Stomach (tissue), 9 donors: ENCODE measurements around the gene PTPRF. TPM values are rescaled to one million over a fixed set of nuclear protein-coding genes. Genes with fewer than 3 reads are reported as not detected.
"Not testable (repeated sequence)": the region's sequence is repeated elsewhere in the genome, so short reads cannot be mapped to it uniquely, and the experiment has no call there.

Source experiments
- DNase-seq, 2 donors: peaks; one replicate each; pipeline versions ENCODE4 v3.0.0 to v3.0.0-alpha.2; 2013 to 2019
- H3K27ac ChIP-seq, 5 donors: fragments of 200-600 bp in 4 of 5; sonication (generic) in 4 of 5; one replicate each; pipeline ENCODE4 v1.5.1; 2013 to 2019; ENCODE audit warnings: mild to moderate bottlenecking in 1 of 5, moderate library complexity in 1 of 5
- H3K27me3 ChIP-seq, 3 donors: fragments of 200-600 bp; sonication (generic); one replicate each; pipeline ENCODE4 v1.5.1; 2017 to 2019; ENCODE audit warnings: mixed run types in 1 of 3
- H3K36me3 ChIP-seq, 4 donors: fragments of 200-600 bp; sonication (generic); 1 replicate in 3 of 4; 2 replicates in 1 of 4; pipeline ENCODE4 v1.5.1; 2016 to 2019
- H3K4me1 ChIP-seq, 4 donors: fragments of 200-600 bp; sonication (generic); one replicate each; pipeline ENCODE4 v1.5.1; 2016 to 2019
- H3K4me3 ChIP-seq, 4 donors: fragments of 200-600 bp; sonication (generic) in 3 of 4; one replicate each; pipeline ENCODE4 v1.5.1; 2016 to 2019; ENCODE audit warnings: mild to moderate bottlenecking in 1 of 4
- H3K9me3 ChIP-seq, 4 donors: fragments of 200-600 bp; sonication (generic); one replicate each; pipeline ENCODE4 v1.5.1; 2016 to 2019
- EP300 ChIP-seq: sonication (generic); formaldehyde crosslinking; IDR thresholded peaks from one replicate; pipeline ENCODE4 v1.6.1; 2017; ENCODE audit warnings: antibody characterized with exemption
- POLR2A ChIP-seq, 4 donors: fragments of 450-650 bp; IDR thresholded peaks; one replicate each; pipeline ENCODE4 v1.6.1; 2016; ENCODE audit warnings: antibody characterized with exemption in 4 of 4, control low read depth in 2 of 4, mild to moderate bottlenecking in 1 of 4, moderate library complexity in 1 of 4
- POLR2AphosphoS5 ChIP-seq, 3 donors: sonication (generic); formaldehyde crosslinking; IDR thresholded peaks; one replicate each; pipeline ENCODE4 v1.6.1; 2016; ENCODE audit warnings: antibody characterized with exemption in 3 of 3
- whole genome bisulfite sequencing, 5 donors: extraction: QIAGEN DNeasy Blood & Tissue Kit in 3 of 5; methylation state at CpG; one replicate each; pipeline versions ENCODE4 v1.1.5 to v1.1.7; 2013 to 2018; 5-methylcytosine and 5-hydroxymethylcytosine counted together
- intact Hi-C: fragments of 100-400 bp; cut with DNase I; formaldehyde crosslinking; loops from one replicate; pipeline ENCODE4 v1.15.1; 2023; ENCODE audit warnings: low total_unique reads
- polyA plus RNA-seq, 3 donors: library from polyadenylated mRNA; stranded (reverse); fragments of 200-250 nt; gene quantifications; one replicate each; pipeline ENCODE4 v1.2.3, GENCODE V29; 2013
- total RNA-seq, 5 donors: library from RNA; depleted of rRNA; stranded (reverse); fragments of >200 nt; gene quantifications; one replicate each; pipeline versions ENCODE4 v1.1.0 to v1.2.3, GENCODE V29; 2014 to 2016
- TF ChIP-seq, protein P1 (sequence below), 7 experiments: fragments of 450-650 bp in 4 of 7; fragments of 200-600 bp in 3 of 7; sonication (generic) in 3 of 7; IDR thresholded peaks; one replicate each; pipeline ENCODE4 v1.5.1; 2016 to 2019; ENCODE audit warnings: antibody characterized with exemption in 7 of 7, control low read depth in 2 of 7, mild to moderate bottlenecking in 1 of 7
- donor health status: healthy with polysubstance abuse.
- donor health status: Bipolar disorder and iron deficiency.
- donor health status: healthy.

Gene PTPRF
- total and polyA plus RNA-seq, 8 donors: 11.3 to 282 (median 82.0) TPM

DNA sequence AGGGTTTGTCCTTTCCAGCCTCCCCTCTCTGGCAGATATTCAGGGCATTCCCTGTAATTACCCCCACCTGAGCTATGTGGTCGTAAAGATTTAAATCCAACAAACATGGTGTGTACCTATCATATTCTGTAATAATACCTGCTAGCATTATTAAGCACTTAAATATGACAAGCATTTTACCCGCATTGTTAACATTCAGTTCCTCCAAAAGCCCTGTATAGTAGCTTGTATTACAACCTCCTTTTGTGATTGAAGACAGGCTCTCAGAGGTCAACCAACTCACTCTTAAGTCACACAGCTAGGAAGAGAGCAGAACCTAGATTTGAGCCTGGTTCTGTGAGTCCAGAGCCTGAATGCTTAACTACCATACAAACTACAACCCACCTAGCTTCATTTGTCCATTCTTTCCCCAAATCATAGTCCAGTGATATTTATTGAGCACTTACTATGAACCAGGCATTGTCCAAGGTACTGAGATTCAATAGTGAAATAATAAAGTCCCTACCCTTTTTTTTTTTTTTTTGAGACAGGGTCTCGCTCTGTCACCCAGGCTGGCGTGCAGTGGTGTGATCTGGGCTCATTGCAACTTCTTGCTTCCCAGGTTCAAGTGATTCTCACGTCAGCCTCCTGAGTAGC lies 105.4 kb downstream of the PTPRF start:
- H3K4me1 ChIP-seq: peaks cover 0 to 10% (median 0%) of the 10 kb centered on the region in 4 donors
- no peaks in the 10 kb centered on the region for H3K27me3 ChIP-seq
- intact Hi-C loops: no loop called here
- no peak for TF ChIP-seq POLR2AphosphoS5 (IDR thresholded peaks at IDR 0.05)
- TF ChIP-seq, protein P1, sequence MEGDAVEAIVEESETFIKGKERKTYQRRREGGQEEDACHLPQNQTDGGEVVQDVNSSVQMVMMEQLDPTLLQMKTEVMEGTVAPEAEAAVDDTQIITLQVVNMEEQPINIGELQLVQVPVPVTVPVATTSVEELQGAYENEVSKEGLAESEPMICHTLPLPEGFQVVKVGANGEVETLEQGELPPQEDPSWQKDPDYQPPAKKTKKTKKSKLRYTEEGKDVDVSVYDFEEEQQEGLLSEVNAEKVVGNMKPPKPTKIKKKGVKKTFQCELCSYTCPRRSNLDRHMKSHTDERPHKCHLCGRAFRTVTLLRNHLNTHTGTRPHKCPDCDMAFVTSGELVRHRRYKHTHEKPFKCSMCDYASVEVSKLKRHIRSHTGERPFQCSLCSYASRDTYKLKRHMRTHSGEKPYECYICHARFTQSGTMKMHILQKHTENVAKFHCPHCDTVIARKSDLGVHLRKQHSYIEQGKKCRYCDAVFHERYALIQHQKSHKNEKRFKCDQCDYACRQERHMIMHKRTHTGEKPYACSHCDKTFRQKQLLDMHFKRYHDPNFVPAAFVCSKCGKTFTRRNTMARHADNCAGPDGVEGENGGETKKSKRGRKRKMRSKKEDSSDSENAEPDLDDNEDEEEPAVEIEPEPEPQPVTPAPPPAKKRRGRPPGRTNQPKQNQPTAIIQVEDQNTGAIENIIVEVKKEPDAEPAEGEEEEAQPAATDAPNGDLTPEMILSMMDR (IDR thresholded peaks at IDR 0.05): no peak
- no peak for TF ChIP-seq POLR2A (IDR thresholded peaks at IDR 0.05)
- TF ChIP-seq EP300: no peak
- no peak overlapping the region for H3K27ac ChIP-seq
- WGBS, 5 donors: 74 to 85% (median 81%) methylated on average over 5 of the region's 5 CpGs
- H3K4me3 ChIP-seq: no peak overlapping the region
- H3K9me3 ChIP-seq: no peaks in the 10 kb centered on the region
- H3K36me3 ChIP-seq: no peaks in the 10 kb centered on the region
- no peak for DNase-seq

DNA sequence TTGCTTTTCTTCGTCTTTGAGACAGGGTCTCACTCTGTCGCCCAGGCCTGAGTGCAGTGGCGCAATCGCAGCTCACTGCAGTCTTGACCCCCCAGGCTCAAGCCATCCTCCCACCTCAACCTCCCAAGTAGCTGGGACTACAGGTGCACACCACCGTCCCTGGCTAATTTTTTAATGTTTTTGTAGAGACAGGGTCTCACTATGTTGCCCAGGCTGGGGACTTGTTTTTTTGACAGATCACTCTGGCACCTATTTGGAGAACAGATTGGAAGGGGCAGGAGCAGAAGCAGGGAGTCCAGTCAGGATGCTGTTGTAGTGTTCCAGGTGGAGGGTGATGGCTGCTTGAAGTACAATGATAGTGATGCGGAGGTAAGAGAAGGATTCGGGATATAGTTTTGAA lies 106.6 kb downstream of the PTPRF start:
- Histone ChIP-seq H3K4me3 (no peak overlapping the region), H3K36me3 (no peaks in the 10 kb centered on the region), H3K4me1 (peaks cover 0 to 10% (median 0%) of the 10 kb centered on the region in 4 donors), H3K27me3 (no peaks in the 10 kb centered on the region), H3K9me3 (no peaks in the 10 kb centered on the region), H3K27ac (no peak overlapping the region)
- WGBS, 5 donors: 91 to 94% (median 92%) methylated on average over 7 of the region's 7 CpGs
- DNase-seq: no peak
- intact Hi-C loops: no loop called here
- TF ChIP-seq POLR2AphosphoS5 (IDR thresholded peaks at IDR 0.05) (no peak), POLR2A (IDR thresholded peaks at IDR 0.05) (no peak), EP300 (no peak)
- TF ChIP-seq, protein P1 (IDR thresholded peaks at IDR 0.05): no peak

DNA sequence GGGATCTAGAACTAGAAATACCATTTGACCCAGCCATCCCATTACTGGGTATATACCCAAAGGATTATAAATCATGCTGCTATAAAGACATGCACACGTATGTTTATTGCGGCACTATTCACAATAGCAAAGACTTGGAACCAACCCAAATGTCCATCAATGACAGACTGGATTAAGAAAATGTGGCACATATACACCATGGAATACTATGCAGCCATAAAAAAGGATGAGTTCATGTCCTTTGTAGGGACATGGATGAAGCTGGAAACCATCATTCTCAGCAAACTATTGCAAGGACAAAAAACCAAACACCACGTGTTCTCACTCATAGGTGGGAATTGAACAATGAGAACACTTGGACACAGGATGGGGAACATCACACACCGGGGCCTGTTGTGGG lies 107.7 kb downstream of the PTPRF start:
- H3K4me3 ChIP-seq, DNase-seq, H3K9me3 ChIP-seq, H3K36me3 ChIP-seq, intact Hi-C loops, H3K27ac ChIP-seq, H3K4me1 ChIP-seq, H3K27me3 ChIP-seq: not testable (repeated sequence)
- WGBS, 5 donors: 79 to 95% (median 93%) methylated on average over 3 to 4 of the region's 4 CpGs

DNA sequence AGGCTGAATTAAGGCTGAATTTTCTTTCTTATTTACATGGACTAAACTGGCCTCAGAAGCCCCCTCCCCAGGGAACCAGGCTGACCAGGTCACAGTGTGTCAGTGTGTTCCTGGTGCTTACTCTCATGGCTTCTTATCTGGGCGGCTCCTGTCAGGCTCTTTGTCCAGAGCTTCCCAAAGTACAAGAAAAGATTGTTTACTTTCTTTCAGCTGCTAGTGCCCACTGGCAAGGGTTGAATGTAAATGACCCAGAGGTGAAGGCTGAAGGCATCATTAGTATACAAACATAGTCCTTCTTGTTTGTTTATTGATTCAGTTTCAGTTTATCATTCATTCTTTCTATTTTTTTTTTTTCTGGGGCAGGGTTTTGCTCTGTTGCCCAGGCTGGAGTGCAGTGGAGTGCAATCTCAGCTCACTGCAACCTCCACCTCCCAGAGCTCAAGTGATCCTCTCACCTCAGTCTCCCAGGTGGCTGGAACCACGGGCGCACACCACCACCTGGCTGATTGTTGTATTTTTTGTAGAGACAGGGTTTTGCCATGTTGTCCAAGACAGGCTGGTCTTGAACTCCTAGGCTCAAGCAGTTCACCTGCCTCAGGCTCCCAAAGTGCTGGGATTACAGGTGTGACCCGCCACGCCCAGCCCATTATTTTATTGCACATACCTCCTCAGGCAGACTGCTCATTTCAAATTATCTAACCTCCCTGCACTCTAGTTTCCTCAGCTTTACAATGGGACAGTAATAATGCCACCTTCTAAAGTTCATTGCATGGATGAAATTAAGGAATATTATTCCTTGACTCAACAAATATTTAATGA lies 109.5 kb downstream of the PTPRF start:
- intact Hi-C loops: no loop called here
- Histone ChIP-seq H3K36me3 (no peaks in the 10 kb centered on the region), H3K27ac (no peak overlapping the region), H3K9me3 (no peaks in the 10 kb centered on the region), H3K4me1 (peaks cover 0 to 5% (median 0%) of the 10 kb centered on the region in 4 donors), H3K4me3 (no peak overlapping the region), H3K27me3 (no peaks in the 10 kb centered on the region)
- 44 to 54% (median 53%) methylated on average over 5 of the region's 5 CpGs for WGBS, 5 donors
- TF ChIP-seq, protein P1 (IDR thresholded peaks at IDR 0.05): no peak
- TF ChIP-seq EP300 (no peak), POLR2AphosphoS5 (IDR thresholded peaks at IDR 0.05) (no peak), POLR2A (IDR thresholded peaks at IDR 0.05) (no peak)
- no peak for DNase-seq

DNA sequence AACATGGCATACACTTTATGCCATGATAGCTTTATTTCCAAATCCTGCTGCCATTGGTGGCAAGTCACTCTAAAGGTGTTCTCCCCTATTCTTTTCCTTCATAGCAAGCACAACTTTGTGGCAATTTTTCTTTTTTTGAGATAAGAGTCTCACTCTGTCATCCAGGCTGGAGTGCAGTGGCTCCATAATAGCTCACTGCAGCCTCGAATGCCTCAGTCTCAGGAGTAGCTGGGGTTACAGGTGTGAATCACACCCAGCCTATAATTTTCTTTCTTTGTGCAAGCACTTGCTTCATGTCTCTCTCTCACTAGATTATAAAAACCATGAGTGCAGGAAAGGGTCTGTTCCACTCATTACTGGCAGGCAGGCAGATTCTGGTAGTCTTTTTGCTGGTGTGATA lies 113.9 kb downstream of the PTPRF start:
- Histone ChIP-seq H3K27me3 (no peaks in the 10 kb centered on the region), H3K9me3 (no peaks in the 10 kb centered on the region), H3K4me3 (no peak overlapping the region), H3K27ac (no peak overlapping the region), H3K36me3 (no peaks in the 10 kb centered on the region), H3K4me1 (peaks cover 0 to 13% (median 5%) of the 10 kb centered on the region in 4 donors)
- TF ChIP-seq POLR2A (IDR thresholded peaks at IDR 0.05): no peak
- TF ChIP-seq POLR2AphosphoS5 (IDR thresholded peaks at IDR 0.05): no peak
- TF ChIP-seq, protein P1 (IDR thresholded peaks at IDR 0.05): no peak
- TF ChIP-seq EP300: no peak
- DNase-seq: no peak
- 28 to 50% (median 34%) methylated on average over 1 of the region's 1 CpG for WGBS, 5 donors
- intact Hi-C loops: no loop called here
